H1 (cell line): ENCODE data around the gene NKAIN2. TPM values are rescaled to one million over a fixed set of nuclear protein-coding genes. Genes with fewer than 3 reads are reported as not detected.

Experiments
- CBX8 ChIP-seq: fragments of 300-800, 300-1000 bp; sonication (generic); IDR thresholded peaks from 2 replicates; pipeline ENCODE4 v1.7.1; 2016; ENCODE audit warnings: low read depth, low read length, borderline replicate concordance
- CHD2 ChIP-seq: IDR thresholded peaks from 2 replicates; pipeline ENCODE4 v1.6.1; 2012; ENCODE audit warnings: low read length, improper control_type of control experiment
- EZH2 ChIP-seq: fragments of 200-600 bp; sonication (generic); IDR thresholded peaks from 2 replicates; pipeline ENCODE4 v1.7.1; 2012; ENCODE audit warnings: low read depth, mild to moderate bottlenecking, moderate library complexity, low read length, inconsistent platforms; ENCODE audit not compliant: severe bottlenecking
- SRF ChIP-seq: IDR thresholded peaks from 2 replicates; pipeline ENCODE4 v1.6.1; 2011; ENCODE audit warnings: mild to moderate bottlenecking, low read depth, low read length, moderate library complexity
- TBP ChIP-seq: IDR thresholded peaks from 2 replicates; pipeline ENCODE4 v1.6.1; 2011; ENCODE audit warnings: low read depth, low read length, improper control_type of control experiment
- polyA plus RNA-seq, 7 experiments: library from polyadenylated mRNA; depleted of rRNA in 3 of 7; stranded (reverse) in 5 of 7; unstranded in 2 of 7; fragments of >200 nt in 5 of 7; fragments of 200-250 nt in 2 of 7; gene quantifications; 1 replicate in 5 of 7; 2 replicates in 1 of 7; 4 replicates in 1 of 7; pipeline versions ENCODE4 v1.2.1 to v1.2.3, GENCODE V29; 2011 to 2013; ENCODE audit warnings: missing spikeins in 2 of 7, mixed read lengths in 2 of 7
- total RNA-seq: library from RNA; stranded (reverse); fragmentation: NEBNext Ultra II Directional; extraction: Animal tissue kit (Norgen Biotek cat#: 25700); gene quantifications from 2 replicates; pipeline ENCODE4 v1.2.1, GENCODE V29; 2021

NKAIN2 gene
- total and polyA plus RNA-seq, 2 of the 8 experiments (the other 6 are each of a cell fraction or from before 2014, with no cell fraction given) = 0.20 to 0.34 TPM

DNA sequence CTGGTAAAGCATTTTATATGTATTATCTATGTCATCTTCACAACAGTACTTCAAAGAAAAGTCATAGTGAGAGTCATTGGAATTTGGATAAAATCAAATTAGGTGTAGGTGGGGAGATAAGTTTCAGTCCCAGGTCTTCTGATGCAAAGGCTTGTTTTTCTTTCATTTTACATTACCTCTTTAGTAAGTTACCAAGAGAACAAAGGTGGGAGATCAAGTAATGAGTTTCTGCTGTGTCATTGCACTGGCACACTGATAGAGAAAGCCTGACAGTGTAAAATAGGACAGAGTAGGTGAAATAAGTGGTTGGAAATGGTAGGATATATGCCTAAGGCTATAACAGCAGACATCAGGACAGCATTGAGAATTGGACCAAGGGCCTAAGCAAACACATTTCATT lies 250.4 kb downstream of the NKAIN2 start (continued):
- TF ChIP-seq EZH2 = no peak
- TF ChIP-seq TBP = no peak
- no peak for TF ChIP-seq SRF
- TF ChIP-seq CHD2 = no peak
- TF ChIP-seq CBX8 = no peak
